AG04449 (cell line): ENCODE results near the gene TXNDC5.

Source experiments
- CTCF ChIA-PET: fragments of 350-600 bp; formaldehyde crosslinking; extraction: SDS; loops from one replicate; lab custom pipeline; 2021; ENCODE audit warnings: antibody characterized with exemption; lab: Yijun Ruan, JAX
- POLR2A ChIA-PET: fragments of 400-600, 350-600 bp; formaldehyde crosslinking; extraction: SDS; loops from one replicate; lab custom pipeline; 2020; ENCODE audit warnings: antibody characterized with exemption, inconsistent platforms; lab: Yijun Ruan, JAX
- DNase-seq: peaks from one replicate; pipeline ENCODE4 v3.0.0-alpha.2; 2010; ENCODE audit warnings: low read depth, low spot score
- H3K4me3 ChIP-seq: 2 replicates; pipeline ENCODE4 v1.5.1; 2011; ENCODE audit warnings: low read depth, mild to moderate bottlenecking, control low read depth, low read length
- CTCF ChIP-seq: IDR thresholded peaks from one replicate; pipeline ENCODE4 v1.5.1; 2011; ENCODE audit warnings: mild to moderate bottlenecking, moderate library complexity, low read length, control low read depth, inconsistent platforms; ENCODE audit not compliant: insufficient read depth; ENCODE audit errors: missing control alignments

The TXNDC5 gene

GRCh38 chr6:7832904-7833750, 77.5 kb downstream of the TXNDC5 start:
- ChIA-PET POLR2A (no interaction called here), CTCF (no interaction called here)
- no peak overlapping the region for H3K4me3 ChIP-seq
- no peak for TF ChIP-seq CTCF
- DNase-seq = no peak
